GM19463 (cell line): Measurements from ENCODE around the gene PDCD4.

Experiments
- ATAC-seq: cut with Tn5 transposase; IDR thresholded peaks from one replicate; pipeline ENCODE4 v1.9.1; 2021; ENCODE audit warnings: mild to moderate bottlenecking, moderate library complexity; ENCODE audit not compliant: unreplicated experiment

PDCD4 gene

GRCh38 chr10:110871298-110872084, at the start of gene PDCD4:
Gene PDCD4 (plus strand): TSS chr10:110871928. CDS start chr10:110876028, 4,100 bp downstream.
- peak; percentile 70 for ATAC-seq

- ATAC-seq: no peak
Measured at GRCh38 chr10:110822035-110822711, 49.6 kb upstream of the PDCD4 start.

- no peak for ATAC-seq
Measured at GRCh38 chr10:110822712-110823311, 48.9 kb upstream of the PDCD4 start.

GRCh38 chr10:110824152-110824441, 47.6 kb upstream of the PDCD4 start:
- no peak for ATAC-seq

GRCh38 chr10:110824660-110825059, 47.1 kb upstream of the PDCD4 start:
- ATAC-seq: no peak

GRCh38 chr10:110825508-110825907, 46.2 kb upstream of the PDCD4 start:
- ATAC-seq: no peak

- ATAC-seq: no peak
Measured at GRCh38 chr10:110827410-110827809, 44.3 kb upstream of the PDCD4 start.

GRCh38 chr10:110827875-110828274, 43.9 kb upstream of the PDCD4 start:
- ATAC-seq: no peak

GRCh38 chr10:110828525-110828924, 43.2 kb upstream of the PDCD4 start:
- ATAC-seq: no peak

- no peak for ATAC-seq
Measured at GRCh38 chr10:110829721-110830410, 41.9 kb upstream of the PDCD4 start.

GRCh38 chr10:110833234-110833940, 38.3 kb upstream of the PDCD4 start:
- no peak for ATAC-seq

GRCh38 chr10:110833941-110834628, 37.6 kb upstream of the PDCD4 start:
- no peak for ATAC-seq

- ATAC-seq: no peak
Measured at GRCh38 chr10:110834629-110835301, 37.0 kb upstream of the PDCD4 start.

GRCh38 chr10:110835841-110836240, 35.9 kb upstream of the PDCD4 start:
- no peak for ATAC-seq

GRCh38 chr10:110836706-110837105, 35.0 kb upstream of the PDCD4 start:
- no peak for ATAC-seq

- ATAC-seq: no peak
Measured at GRCh38 chr10:110837418-110838171, 34.1 kb upstream of the PDCD4 start.

- no peak for ATAC-seq
Measured at GRCh38 chr10:110840225-110840922, 31.4 kb upstream of the PDCD4 start.

- no peak for ATAC-seq
Measured at GRCh38 chr10:110840923-110841428, 30.8 kb upstream of the PDCD4 start.
